Islet precursor cell (in vitro differentiated cells): ENCODE data around the gene GNB1.
A peak's percentile ranks its signal among the peaks of the same experiment; 100 is the strongest.

Experiments used
- DNase-seq: peaks from one replicate; pipeline ENCODE4 v3.0.0-alpha.2; 2018

The GNB1 gene

DNA sequence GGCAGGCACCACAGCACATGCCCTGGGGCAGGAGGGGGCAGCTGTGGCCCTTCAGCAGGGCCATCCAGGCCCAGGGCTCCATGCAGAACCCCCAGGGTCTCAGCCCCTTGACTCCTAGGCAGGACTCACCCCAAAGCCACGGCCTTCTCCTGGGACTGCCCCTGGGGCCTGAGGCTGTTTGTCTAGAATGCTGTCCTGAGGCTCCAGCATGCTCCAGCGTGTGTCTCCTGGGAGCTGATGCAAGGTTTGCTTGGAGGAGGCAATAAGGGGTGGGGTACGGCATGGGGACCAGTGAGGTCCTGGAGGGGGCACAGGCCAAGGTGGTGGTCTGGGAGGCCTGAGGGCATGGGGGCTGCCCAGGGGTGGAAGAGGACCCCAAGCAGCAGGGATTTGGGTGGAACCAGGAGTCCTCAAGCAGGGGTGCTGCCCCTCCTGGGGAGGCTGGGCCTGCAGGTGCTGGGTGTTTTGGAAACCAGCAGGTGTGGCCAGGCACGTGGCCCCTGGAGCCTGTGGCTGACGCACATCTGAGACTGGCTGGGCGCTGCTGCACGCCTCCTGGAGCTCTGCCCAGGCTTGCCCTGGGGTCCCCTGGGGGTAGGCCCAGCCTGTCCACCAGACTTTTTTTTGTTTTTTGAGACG is 16.3 kb upstream of the GNB1 start:
- peak; percentile 62 for DNase-seq

DNA sequence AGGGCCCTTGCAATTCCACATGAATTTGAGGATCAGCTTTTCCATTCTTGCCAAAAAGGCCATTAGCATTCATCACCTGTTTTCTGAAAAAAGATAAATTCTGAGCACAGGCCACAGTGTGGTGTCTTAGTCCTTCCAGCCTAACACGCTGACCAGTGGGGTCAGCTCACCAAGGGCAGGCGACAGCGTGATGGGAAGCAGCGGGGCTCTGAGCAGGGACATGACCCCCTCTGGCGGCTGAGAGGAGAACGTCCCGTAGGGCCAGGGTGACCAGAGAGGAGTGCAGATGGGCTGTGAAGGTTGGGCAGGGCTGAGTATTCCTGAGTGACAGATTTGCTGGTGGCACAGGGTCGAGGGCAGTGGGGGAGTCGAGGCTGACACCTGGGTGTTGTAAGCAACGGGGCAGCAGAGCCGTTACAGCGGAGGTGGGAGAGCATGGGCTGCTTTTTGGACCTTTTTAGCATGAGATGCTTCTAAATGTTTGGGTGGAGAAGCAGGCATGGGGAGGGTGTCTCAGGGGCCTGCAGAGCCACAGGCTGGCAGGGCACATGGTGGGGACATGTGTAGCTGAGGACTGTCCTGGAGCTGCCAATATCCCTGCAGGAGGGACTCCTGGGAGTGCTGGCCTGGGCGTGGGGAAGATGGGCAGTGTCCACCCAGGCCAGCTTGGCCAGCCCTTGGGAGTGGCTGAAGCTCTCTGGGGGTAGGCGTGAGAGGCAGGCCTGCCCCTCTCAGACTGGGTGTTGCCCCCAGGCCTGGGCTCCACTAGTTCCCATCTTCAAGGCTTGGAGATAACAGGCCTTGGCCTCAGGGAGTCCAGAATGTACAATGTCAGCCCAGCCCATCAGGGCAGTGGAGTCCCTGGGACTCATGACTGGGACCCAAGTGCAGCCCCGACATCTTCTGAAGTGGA is 15.6 kb upstream of the GNB1 start:
- DNase-seq = peak; percentile 95

DNA sequence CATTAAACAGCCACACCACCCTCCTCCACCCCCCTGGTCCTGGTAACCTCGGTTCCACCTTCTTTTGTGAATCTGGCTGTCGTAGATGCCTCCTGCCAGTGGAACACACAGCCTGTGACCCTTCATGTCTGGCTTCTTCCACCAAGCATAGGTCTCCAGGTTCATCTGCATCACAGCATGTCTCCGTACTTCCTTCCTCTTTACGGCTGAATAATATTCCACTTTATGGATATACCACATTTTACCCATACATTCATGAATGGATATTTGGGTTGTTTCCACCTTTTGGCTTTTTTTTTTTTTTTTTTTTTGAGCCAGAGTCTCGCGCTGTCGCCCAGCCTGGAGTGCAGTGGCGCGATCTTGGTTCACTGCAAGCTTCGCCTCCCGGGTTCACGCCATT is 12.3 kb upstream of the GNB1 start:
- no peak for DNase-seq

GRCh38 chr1:1901641-1902294 is 10.9 kb upstream of the GNB1 start:
- DNase-seq = peak; percentile 47

DNA sequence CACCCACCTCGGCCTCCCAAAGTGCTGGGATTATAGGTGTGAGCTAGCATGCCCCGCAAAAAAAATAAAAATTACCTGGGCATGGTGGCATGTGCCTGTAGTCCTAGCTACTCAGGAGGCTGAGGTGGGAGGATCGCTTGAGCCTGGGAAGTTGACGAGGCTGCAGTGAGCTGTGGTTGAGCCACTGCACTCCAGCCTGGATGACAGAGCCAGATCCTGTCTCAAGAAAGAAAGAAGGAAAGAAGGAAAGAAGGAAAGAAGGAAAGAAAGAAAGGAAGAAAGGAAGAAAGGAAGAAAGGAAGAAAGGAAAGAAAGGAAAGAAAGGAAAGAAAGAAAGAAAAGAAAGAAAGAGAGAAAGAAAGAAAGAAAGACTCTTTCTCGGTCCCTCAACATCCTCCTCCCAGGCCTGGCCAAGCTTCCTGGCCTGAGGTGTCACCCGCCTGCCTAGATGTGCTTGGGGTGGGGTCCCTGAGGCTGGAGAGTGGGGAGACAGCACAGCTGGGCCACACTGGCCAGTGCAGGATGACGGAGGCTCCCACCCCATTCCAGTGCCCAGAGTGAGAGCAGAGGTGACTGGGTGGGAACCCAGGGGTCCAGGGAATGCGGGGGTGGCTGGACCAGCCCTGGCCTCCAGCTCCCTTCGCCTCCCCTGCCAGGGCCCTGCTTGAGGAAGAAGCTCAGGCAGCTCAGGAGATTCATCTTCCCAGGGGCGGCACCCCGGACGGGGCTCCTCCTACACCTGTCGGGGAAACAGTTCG is 10.2 kb upstream of the GNB1 start:
- peak; percentile 52 for DNase-seq

DNA sequence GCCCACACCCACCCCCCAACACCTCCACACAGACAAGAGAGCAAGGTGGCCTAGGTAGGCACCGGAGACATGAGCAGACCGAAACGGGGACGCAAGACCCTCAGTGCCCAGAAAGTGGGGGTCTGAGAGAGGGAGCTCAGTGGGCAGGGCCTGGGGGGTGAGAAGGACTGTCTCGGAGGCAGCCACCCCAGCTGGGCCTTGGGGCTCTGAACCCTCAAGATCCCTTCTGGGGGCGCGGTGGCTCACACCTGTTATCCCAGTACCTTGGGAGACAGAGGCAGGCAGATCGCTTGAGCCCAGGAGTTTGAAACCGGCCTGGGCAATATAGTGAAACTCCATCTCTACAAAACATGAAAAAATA is 9.1 kb upstream of the GNB1 start:
- no peak for DNase-seq

- DNase-seq = peak; percentile 66
These were observed 8.5 kb upstream of the GNB1 start for GRCh38 chr1:1899266-1899966.

DNA sequence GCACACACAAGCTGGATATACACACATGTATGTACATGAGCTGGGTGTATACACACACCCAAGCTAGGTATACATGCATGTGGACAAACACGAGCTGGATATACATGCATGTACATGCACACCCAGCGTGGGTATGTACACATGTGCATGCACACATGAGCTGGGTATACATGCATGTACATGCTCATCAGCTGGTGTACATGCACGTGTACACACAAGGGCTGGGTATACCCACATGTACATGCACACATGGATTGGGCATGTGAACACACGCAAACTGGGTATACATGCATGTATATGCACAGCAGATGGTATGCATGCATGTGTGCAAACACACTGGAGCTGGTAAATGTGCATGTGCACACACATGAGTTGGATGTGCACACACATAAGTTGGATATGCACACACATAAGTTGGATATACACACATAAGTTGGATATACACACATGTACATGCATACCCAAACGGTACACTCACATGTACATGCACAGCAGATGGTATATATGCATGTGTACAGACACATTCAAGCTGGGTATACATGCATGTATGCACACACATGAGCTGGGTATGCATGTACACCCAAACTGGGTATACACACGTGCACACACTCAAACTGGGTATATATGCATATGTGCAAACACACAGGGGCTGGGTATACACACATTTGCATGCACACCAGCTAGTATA is 7.5 kb upstream of the GNB1 start:
- DNase-seq = no peak

DNA sequence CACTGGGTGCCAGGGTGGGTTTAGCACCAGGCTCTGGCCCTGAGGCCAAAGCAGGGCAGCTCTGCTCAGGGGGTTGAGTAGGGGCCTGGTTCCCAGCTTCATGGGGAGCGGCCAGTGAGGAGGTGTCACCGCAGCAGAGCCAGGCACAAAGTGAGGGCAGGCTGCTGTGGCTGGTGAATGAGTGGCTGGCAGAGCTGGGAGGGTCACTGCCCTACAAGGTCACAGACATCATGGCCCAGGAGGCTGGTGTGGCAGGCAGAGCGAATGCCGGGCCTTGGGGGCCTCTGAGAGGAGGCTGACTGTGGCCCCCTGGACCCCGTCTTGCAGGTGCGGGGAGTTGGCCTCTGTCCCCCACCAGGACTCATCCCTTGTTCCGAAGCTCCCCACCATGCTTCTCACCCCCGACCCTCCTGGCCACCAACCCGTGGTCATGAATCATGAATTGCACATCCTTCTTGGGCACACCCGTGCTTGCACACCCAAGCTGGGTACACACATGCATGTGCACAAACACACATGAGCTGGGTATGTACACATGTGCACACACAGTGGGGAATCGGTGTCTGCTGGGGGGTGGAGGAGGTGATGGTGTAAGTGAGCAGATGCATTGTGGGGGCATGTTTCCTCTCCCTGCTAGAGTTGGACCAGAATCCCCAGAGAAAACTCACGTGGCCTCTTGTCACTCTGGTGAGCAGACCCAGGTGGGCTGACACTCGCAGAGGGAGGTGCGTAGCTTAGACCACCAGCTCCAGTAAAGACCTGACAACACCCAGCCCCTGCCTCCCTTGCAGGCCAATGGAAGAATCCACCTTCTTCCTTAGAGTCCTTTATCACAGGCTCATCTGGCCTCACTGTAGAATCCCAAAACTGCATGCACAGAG is 4.8 kb upstream of the GNB1 start:
- no peak for DNase-seq

DNA sequence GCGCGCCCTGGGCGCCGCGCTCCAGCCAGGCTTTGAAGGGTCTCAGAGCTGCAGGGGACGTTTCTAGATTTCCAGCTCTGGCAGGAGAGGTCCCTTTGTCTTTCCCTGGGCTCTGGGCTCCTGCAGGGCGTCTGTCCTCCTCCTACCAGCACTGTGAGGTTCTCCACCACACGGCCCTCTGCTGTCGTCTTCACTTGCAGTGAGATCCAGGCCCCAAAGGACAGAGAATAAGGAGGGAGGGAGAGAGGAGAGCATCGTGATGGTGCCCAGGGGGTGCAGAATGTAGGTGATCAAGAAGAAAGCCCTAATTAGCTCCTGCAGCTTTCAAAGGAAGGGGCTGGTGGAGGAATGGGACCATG is 4.2 kb upstream of the GNB1 start:
- DNase-seq = no peak

- DNase-seq = peak; percentile 56
These were observed 3.6 kb upstream of the GNB1 start for GRCh38 chr1:1894354-1895059.

DNA sequence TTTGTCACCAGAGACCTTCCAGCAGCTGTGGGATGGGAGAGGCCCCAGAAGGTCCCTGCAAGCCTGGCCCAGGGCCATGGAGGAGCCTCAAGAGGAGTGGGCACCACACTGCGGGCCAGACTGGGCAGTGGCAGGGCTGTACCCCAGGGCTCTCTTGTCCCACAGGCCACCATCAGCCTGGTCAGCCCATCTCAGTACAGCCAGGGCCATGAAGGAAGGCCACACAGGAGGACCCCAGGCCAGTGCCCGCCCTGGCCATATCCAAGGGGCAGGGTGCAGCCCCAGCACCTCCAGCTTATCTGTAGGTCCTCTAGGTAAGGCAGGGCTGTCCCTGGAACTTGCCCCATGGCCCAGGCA is 3.1 kb upstream of the GNB1 start:
- DNase-seq = no peak

DNA sequence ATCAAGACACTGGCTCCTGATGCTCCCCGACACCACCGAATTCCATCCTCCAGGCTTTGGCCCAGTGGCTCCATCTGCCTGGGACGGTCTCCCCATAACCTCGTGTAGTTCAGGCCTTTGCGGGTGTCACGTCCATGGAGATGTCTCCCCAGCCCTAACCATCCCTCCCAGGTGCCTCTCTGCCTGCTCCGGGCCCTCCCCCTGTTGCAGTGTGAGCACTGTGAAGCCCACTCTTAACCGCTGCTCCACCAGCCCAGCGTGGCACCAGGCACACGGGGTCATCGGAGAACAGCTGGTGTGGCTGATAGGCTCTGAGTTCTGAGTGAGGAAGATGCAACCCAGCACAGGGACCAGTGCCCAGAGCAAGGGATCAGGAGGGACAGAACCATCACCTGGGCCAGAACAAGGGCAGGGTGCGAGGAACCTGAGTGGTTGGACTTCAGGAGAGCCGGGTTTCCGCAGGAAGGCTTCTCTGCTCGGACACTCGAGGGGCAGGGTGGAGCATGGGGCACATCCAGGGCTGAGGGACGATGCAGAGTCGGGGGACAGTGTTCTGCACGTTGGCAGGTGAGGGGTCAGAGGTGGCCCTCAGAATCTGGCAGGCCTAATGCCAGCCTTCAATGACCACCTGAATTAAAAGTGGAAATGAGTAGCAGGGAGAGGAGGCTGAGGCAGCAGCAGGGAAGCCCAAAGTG is 2.6 kb upstream of the GNB1 start:
- no peak for DNase-seq

DNA sequence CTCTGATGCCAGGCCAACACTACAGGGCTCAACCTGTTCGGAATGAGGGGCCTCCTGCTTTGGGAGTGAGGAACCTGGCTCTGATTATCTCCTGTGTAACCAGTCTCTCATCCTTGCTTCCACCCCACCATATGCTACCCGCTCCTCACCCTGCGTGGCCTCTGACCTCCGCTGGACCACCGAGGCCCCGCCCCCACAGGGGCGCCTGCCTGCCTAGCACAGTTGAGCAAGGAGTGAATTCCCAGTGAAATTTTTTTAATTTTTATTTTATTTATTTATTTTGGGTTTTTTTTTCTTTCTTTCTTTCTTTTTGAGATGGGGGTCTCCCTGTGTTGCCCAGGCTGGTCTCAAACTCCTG is 1.9 kb upstream of the GNB1 start:
- no peak for DNase-seq

- no peak for DNase-seq
These were observed 1.3 kb upstream of the GNB1 start for GRCh38 chr1:1892079-1892762.

GRCh38 chr1:1891349-1892078 is 627 bp upstream of the GNB1 start:
- DNase-seq = peak; percentile 85

DNA sequence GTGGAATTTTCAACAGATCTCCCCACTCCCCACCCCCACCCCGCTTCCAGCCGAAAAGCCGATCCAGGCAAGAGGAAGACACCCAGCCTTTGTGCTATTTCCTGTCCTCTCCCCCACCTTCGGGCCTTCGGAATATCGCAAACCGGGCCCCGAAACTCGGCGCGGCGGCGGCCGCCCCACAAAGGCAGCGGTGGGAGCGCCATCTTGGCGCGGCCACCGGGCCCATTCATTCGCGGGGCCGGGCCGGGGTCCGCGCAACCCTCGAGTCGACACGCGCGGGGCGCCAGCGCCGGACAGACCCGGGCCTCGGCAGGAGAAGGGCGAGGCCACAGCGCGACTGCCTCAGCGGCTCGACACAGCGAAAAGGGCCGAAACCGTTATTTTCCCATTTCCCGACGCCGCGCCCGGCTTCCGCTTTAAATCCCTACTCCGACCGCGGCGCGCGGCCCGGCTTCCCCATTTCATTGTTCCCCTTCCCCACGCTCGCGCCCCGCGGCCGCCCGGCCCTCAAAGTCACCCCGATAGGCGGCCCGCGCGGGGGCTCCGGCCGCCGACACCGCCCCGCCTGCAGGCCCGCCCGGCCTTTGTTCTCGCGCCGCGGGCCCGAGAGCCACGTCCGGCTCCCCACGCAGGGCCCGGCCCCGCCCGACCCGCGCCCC is 911 bp downstream of the GNB1 start:
- no peak for DNase-seq
